Activated naive CD4-positive, alpha-beta T cell treated with anti-CD3 and anti-CD28 coated beads for 36 hours (primary cell): ENCODE results near the gene SLC5A6. TPM values are rescaled to one million over a fixed set of nuclear protein-coding genes. Genes with fewer than 3 reads are reported as not detected.

Experiments
- CTCF ChIA-PET: fragments of 350-600 bp; sonication (Branson Sonifier 250); formaldehyde crosslinking; loops from one replicate; lab custom pipeline; 2021; ENCODE audit warnings: antibody characterized with exemption; lab: Charles Lee
- DNase-seq: peaks from one replicate; pipeline ENCODE4 v3.0.0-alpha.2; 2020
- H3K27ac Mint-ChIP-seq: one replicate; pipeline ENCODE4 v1.8.0; 2021; ENCODE audit warnings: mild to moderate bottlenecking, mixed read lengths
- H3K27me3 Mint-ChIP-seq: one replicate; pipeline ENCODE4 v1.8.0; 2021; ENCODE audit warnings: low read depth, mixed read lengths
- H3K36me3 Mint-ChIP-seq: one replicate; pipeline ENCODE4 v1.8.0; 2021; ENCODE audit warnings: low read depth, mixed read lengths
- H3K4me1 Mint-ChIP-seq: one replicate; pipeline ENCODE4 v1.8.0; 2021; ENCODE audit warnings: low read depth, mixed read lengths
- H3K4me3 Mint-ChIP-seq: one replicate; pipeline ENCODE4 v1.8.0; 2021; ENCODE audit warnings: mild to moderate bottlenecking, moderate library complexity, mixed read lengths
- H3K9me3 Mint-ChIP-seq: one replicate; pipeline ENCODE4 v1.8.0; 2021; ENCODE audit warnings: mixed read lengths
- intact Hi-C: fragments of 100-400 bp; cut with micrococcal nuclease; formaldehyde crosslinking; loops from one replicate; pipeline ENCODE4 v1.15.1; 2023
- total RNA-seq, 2 experiments: library from RNA; stranded (reverse); gene quantifications; one replicate each; pipeline ENCODE4 v1.2.3, GENCODE V29; 2021

Gene SLC5A6
- 10 to 100 TPM; 22.6 to 24.8 TPM for total RNA-seq

DNA sequence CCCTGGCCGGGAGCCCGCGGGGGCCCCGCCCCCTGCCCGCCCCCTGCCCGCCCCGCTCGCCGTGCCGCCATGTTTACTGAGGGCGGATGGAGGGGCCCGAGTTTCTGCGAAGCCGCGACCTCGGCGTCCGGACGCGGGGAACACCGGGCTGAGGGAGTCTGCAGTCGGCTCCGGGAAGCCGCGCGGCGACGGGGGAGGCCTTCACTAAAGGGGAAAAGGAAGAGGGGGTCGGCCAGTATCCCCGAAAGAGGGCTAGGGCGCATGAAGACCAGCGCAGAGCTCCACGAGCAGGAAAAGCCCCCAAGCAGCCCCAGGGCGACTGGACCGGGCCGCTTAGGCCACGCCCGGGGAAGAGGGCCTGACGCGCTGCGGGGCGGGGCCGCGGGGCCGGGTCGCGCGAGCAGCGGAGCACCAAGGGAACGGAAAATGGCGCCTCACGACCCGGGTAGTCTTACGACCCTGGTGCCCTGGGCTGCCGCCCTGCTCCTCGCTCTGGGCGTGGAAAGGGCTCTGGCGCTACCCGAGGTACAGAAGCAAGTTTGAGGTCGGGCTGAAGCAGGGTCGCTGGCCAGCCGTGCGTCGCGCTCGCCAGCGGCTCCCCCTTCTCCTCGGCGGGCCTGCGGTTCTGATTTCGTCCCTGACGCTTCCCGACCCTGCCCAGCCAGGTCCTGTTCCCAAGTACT is at the start of gene SLC5A6, which contains the start of gene ATRAID:
Gene SLC5A6 (minus strand): TSS at position 326 of the 683 bp plus-strand sequence. CDS start 4,618 bp downstream, outside the sequence.
Gene ATRAID (plus strand): TSS at position 99 of the 683 bp plus-strand sequence. CDS start 328 bp downstream, at position 427.
- H3K27ac Mint-ChIP-seq, result peak within 1 kb of the TSS; percentile 99
- peak within 1 kb of the TSS; percentile 98 for H3K4me3 Mint-ChIP-seq
- no peaks in the 10 kb centered on the region for H3K9me3 Mint-ChIP-seq
- H3K27me3 Mint-ChIP-seq, result no peaks in the 10 kb centered on the region
- DNase-seq, result peak; percentile 88
- CTCF ChIA-PET, result interaction anchor here (1.2 to 1.3 kb wide), 3 partner anchors 20 to 250 kb away, joined by 3 to 5 read pairs (median 4); no protein-coding TSS in a partner anchor
- peaks cover 21% of the 10 kb centered on the region for H3K36me3 Mint-ChIP-seq
- H3K4me1 Mint-ChIP-seq, result peaks cover 30% of the 10 kb centered on the region
- intact Hi-C loops, result loop anchor here (1.0 to 10.0 kb wide), 11 partner anchors 78 to 1179 kb away; partner anchors contain the start of genes AGBL5, EIF2B4, GTF3C2 and KHK

DNA sequence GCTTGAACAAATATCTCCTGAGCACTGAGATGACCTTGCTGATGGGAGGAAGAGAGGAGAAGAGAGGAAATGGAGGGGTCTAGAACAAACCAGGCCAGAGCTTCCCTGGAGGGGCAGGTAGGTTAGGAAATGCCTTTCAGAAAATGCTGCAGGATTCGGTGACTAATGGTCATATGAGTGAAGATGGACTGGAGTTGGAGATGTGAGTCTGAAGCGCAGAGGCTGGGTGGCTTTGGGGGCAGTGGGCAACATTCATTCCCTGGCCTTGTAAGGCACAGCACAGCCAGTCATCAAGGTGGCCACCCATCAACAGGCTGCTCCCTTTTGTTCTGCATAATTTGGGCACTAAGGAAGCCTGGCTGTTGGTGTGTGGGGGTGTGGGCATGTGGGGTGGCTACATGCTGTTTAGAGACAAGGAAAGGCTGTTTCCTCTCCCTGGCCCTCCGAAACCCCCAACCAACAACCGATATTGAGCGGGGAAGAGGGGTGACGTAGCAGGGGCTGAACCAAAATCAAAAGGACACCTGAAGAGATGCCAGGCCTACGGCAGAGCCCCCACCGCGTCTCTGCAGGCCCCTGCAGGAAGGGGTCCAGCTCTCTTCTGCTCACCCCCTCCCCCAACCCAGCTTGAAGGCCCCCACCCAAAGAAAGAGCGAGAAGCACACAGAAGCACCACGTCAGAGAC is 49.3 kb upstream of the SLC5A6 start:
- Mint-ChIP-seq H3K9me3 (no peaks in the 10 kb centered on the region), H3K4me1 (peaks cover 26% of the 10 kb centered on the region), H3K27me3 (peaks cover 65% of the 10 kb centered on the region), H3K27ac (no peak overlapping the region), H3K4me3 (peak overlapping the region; percentile 41), H3K36me3 (no peaks in the 10 kb centered on the region)
- DNase-seq, result no peak
- intact Hi-C loops, result loop anchor here (5.0 kb wide), 2 partner anchors 41 to 164 kb away; no protein-coding TSS in a partner anchor
- CTCF ChIA-PET, result interaction anchor here (1.0 kb wide), 1 partner anchor 18 kb away, joined by 3 read pairs; no protein-coding TSS in a partner anchor

DNA sequence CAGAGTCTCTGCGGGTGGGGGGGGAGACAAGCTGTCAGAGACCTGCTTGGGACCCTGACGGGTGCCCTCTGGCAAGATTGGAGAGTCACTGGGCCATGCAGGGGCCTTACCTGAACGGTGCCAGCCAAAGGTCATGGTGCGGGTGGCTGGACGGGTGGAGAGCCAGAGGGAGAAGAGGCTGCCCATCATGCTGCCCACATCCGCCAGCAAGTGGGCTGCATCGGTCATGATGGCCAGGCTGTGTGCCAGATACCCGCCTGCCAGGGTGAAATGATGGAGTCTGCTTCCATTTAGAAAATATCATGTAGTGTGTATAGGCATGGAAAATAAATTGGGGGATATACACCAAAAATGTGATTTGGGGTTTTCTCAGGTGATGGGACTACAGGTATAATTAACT is 46.0 kb upstream of the SLC5A6 start:
- Mint-ChIP-seq H3K4me3 (no peak overlapping the region), H3K27me3 (peaks cover 53% of the 10 kb centered on the region), H3K4me1 (peaks cover 8% of the 10 kb centered on the region), H3K9me3 (no peaks in the 10 kb centered on the region), H3K36me3 (no peaks in the 10 kb centered on the region), H3K27ac (no peak overlapping the region)
- CTCF ChIA-PET, result interaction anchor here (1.5 kb wide), 1 partner anchor 22 kb away, joined by 4 read pairs; no protein-coding TSS in a partner anchor
- intact Hi-C loops, result no loop called here
- no peak for DNase-seq

DNA sequence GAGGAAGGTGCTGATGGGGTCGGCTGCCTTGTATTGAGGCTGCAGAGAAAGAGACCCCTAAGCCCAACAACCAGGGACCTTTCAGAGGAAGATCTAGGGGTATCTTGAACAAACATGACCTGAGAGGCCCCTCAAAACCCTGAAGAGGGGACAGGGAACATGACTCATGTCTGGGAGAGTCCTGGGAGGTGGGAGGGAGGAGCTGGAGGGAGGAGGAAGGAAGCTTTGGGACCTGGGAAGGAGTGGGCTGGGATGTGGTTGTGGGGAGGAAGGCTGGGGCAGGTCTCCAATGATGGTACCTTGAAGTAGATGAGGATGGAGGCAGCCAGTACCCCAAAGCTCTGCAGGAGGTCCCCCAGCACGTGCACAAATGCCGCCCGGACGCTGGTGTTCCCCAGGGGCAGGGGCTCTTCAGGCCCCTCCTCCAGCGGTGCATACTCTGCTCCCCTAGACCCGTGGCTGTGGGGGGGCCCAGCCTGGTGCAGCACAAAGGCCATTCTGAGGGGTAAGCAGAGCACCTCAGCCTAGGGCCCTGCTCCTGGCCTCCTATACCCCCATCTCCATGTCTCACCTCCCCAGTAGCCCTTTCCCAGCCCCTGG is 44.9 kb upstream of the SLC5A6 start:
- H3K9me3 Mint-ChIP-seq, result no peaks in the 10 kb centered on the region
- DNase-seq, result no peak
- H3K27ac Mint-ChIP-seq, result no peak overlapping the region
- CTCF ChIA-PET, result interaction anchor here (0.5 to 1.9 kb wide), 4 partner anchors 9 to 23 kb away, joined by 3 to 11 read pairs (median 4); no protein-coding TSS in a partner anchor
- peaks cover 52% of the 10 kb centered on the region for H3K27me3 Mint-ChIP-seq
- H3K4me1 Mint-ChIP-seq, result peaks cover 8% of the 10 kb centered on the region
- H3K4me3 Mint-ChIP-seq, result no peak overlapping the region
- intact Hi-C loops, result no loop called here
- no peaks in the 10 kb centered on the region for H3K36me3 Mint-ChIP-seq

DNA sequence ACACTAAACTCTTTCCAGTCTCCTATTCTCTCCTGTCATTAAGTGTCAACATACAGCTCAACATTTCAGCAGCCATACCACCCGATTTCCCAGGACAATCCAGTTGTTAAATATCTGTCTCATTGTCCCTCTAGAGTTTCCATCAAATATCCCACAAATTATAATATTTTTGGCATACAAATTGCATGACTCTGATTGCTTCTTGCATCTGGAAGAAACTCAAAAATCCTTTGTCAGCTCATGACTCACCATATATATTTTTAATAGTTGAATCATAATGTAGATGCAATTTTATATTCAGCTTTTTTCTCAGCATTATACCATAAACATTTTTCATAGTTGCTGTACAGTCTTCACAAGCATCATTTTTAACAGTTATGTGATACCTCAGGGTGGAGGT is 43.6 kb upstream of the SLC5A6 start:
- intact Hi-C loops, result no loop called here
- peaks cover 42% of the 10 kb centered on the region for H3K27me3 Mint-ChIP-seq
- CTCF ChIA-PET, result interaction anchor here (0.7 to 1.9 kb wide), 3 partner anchors 24 to 47 kb away, joined by 3 to 11 read pairs (median 3); partner anchors contain the start of gene TRIM54
- no peaks in the 10 kb centered on the region for H3K36me3 Mint-ChIP-seq
- H3K4me3 Mint-ChIP-seq, result no peak overlapping the region
- H3K9me3 Mint-ChIP-seq, result no peaks in the 10 kb centered on the region
- DNase-seq, result no peak
- no peaks in the 10 kb centered on the region for H3K4me1 Mint-ChIP-seq
- no peak overlapping the region for H3K27ac Mint-ChIP-seq

DNA sequence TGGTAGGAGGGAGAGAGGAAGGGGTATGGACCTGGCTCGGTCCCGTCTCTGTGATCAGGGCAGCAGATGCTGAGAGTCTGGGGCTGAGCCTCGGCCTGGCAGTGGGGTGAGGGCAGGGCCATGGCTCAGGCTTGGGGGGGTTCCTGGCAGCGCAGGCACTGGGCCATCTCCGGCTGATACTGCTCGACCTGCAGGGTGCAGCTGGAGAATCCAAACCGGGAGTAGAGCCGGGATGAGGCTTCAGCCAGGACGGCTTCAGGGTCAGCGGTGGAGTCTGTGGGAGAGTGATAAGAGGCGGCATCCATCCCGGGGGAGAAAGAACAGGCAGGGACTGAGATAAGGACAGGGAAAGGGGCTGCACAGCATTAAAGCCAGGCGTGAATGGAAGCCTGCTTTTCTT is 43.1 kb upstream of the SLC5A6 start:
- DNase-seq, result no peak
- Mint-ChIP-seq H3K27me3 (peaks cover 37% of the 10 kb centered on the region), H3K27ac (no peak overlapping the region), H3K9me3 (no peaks in the 10 kb centered on the region), H3K36me3 (no peaks in the 10 kb centered on the region), H3K4me3 (no peak overlapping the region), H3K4me1 (no peaks in the 10 kb centered on the region)
- intact Hi-C loops, result no loop called here
- CTCF ChIA-PET, result interaction anchor here (0.7 to 1.9 kb wide), 3 partner anchors 24 to 48 kb away, joined by 3 to 11 read pairs (median 3); partner anchors contain the start of gene TRIM54

DNA sequence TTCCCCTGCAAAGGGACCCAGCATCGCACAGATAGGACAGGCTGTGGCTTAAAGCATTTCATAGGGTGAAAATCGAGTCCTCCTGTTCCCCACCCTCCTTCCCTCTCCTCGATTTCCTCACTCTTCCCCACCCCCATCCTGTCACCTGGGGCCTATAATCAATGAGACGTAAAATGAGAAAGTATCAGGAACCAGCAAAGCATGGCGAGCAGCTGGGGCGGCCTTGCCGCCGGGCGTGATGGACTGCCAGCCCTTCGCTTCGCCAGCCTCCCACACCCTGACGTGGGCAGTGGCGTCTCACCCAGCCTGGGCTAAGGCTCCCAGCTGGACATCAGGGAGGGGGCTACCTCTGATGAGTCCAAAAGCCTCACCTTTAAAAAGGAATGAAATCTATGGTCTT is 39.7 kb upstream of the SLC5A6 start:
- no peaks in the 10 kb centered on the region for H3K36me3 Mint-ChIP-seq
- DNase-seq, result no peak
- H3K4me3 Mint-ChIP-seq, result no peak overlapping the region
- peaks cover 17% of the 10 kb centered on the region for H3K27me3 Mint-ChIP-seq
- H3K9me3 Mint-ChIP-seq, result no peaks in the 10 kb centered on the region
- no peaks in the 10 kb centered on the region for H3K4me1 Mint-ChIP-seq
- intact Hi-C loops, result loop anchor here (5.0 kb wide), 1 partner anchor 431 kb away; no protein-coding TSS in a partner anchor
- no peak overlapping the region for H3K27ac Mint-ChIP-seq
- CTCF ChIA-PET, result interaction anchor here (1.0 to 7.7 kb wide), 3 partner anchors 13 to 51 kb away, joined by 3 to 68 read pairs (median 29); partner anchors contain the start of gene TRIM54

DNA sequence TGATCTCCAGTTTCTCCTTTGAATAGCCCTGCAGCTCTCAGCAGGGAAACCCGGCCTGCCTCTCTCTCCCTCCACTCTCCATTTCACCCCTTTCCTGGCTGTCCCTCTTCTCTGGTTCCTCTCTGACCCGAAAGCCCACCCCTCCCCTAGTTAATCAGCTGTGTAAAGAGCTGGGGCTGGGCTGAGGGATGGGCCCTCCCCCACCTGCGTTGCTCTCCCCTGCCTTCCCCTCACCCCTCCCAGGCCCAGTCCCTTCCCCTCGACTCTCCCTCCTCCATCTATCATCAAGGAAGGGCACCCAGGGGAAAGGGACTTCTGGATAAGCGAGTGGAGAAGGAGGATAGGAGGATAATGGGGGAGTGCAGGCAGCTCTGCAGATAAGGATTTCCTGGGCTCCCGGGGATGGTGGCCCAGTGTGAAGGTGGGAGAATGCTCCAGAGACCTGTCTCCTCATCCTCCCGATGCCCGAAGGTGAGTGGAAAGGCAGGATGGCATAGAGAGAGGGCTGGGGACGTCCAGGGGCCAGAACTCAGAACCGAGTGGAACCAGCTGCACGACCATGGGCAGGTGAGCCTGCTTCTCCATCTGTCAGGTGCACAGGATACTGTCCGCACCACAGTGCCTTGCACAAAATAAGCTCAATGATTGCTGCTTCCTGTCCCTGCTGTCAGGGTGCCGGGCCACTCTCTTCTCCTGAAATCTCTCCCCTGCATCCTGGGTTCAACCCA is 38.7 kb upstream of the SLC5A6 start:
- Mint-ChIP-seq H3K9me3 (no peaks in the 10 kb centered on the region), H3K27me3 (peaks cover 9% of the 10 kb centered on the region), H3K4me1 (no peaks in the 10 kb centered on the region), H3K4me3 (no peak overlapping the region), H3K36me3 (no peaks in the 10 kb centered on the region), H3K27ac (no peak overlapping the region)
- no peak for DNase-seq
- CTCF ChIA-PET, result interaction anchor here (0.7 to 7.7 kb wide), 5 partner anchors 14 to 93 kb away, joined by 3 to 68 read pairs (median 3); partner anchors contain the start of gene TRIM54
- intact Hi-C loops, result loop anchor here (1.0 to 5.0 kb wide), 4 partner anchors 29 to 431 kb away; no protein-coding TSS in a partner anchor

DNA sequence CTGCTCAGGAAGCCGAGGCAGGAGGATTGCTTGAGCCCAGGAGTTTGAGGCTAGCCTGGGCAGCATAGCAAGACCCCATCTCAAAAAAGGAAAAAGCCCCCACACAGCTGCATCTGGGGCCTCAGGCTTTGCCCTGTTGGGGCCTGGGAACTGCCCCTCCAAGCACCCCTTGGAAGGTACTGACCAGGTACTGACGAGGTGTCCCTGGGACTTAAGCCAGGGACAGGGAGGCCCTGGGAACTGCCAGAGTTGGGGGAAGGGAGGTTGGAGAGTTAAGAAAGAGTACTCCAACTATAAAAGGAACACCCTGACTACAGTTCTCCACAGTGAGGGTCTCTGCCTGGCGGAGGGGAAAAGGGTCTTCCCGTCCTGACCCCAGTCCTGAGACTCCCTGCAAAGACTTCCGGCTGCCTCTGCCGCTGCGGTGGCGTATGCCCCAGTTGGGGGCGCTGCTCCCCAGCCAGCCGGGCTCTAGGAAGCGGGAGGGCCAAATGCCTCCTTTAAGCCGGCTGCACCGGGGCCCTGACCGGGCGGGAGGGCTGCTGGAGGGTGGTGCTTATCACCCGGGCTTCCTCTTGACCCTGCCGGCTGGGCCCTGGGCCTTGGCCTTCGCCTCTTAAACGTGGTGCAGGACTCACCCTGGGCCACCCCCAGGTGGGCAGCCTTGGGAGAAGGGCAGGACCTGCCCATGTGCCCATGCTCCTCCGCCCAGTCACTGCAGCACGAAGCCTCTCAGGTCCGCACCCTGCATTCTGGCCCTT is 38.0 kb upstream of the SLC5A6 start:
- no peaks in the 10 kb centered on the region for H3K36me3 Mint-ChIP-seq
- CTCF ChIA-PET, result interaction anchor here (0.6 to 7.7 kb wide), 8 partner anchors 14 to 97 kb away, joined by 3 to 68 read pairs (median 4); partner anchors contain the start of gene TRIM54
- H3K9me3 Mint-ChIP-seq, result no peaks in the 10 kb centered on the region
- H3K27ac Mint-ChIP-seq, result no peak overlapping the region
- peaks cover 4% of the 10 kb centered on the region for H3K27me3 Mint-ChIP-seq
- peak; percentile 76 for DNase-seq
- H3K4me1 Mint-ChIP-seq, result no peaks in the 10 kb centered on the region
- H3K4me3 Mint-ChIP-seq, result no peak overlapping the region
- intact Hi-C loops, result loop anchor here (1.0 to 5.0 kb wide), 4 partner anchors 30 to 432 kb away; no protein-coding TSS in a partner anchor

DNA sequence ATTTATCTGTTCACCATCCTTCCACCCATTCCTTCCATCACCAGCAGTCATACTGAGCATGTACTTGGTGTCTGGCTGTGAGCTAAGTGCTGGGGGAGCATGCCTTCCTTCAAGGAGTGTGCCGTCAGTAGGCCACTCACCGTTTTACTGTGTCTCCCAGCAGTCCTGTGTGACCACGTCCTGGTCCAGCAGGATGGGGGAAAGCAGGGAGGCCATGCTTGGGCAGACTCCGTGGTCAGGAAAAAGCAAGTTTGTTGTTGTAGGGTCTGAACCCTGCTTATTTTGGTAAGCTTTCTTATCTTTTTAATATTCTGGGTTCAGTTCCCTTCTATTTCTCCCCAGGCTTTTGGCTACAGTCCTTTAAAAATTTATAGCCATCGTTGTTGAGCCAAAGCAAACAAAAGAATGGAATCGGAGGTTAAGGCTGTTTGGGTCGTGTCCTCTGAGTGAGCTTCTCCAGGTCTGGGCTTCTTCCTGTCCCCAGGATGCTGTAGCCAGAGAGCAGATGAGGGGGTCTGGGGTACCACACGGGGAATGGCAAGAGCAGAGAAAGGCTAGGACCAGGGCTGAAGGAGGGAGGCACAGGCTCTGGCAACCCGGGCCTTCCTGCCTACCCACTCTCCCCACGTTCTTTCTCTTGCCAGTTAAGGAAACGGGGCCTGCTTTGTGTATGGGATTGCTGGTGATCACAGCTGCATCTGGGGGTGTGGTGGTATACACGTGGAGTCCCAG is 37.3 kb upstream of the SLC5A6 start:
- Mint-ChIP-seq H3K4me1 (no peaks in the 10 kb centered on the region), H3K4me3 (no peak overlapping the region), H3K9me3 (no peaks in the 10 kb centered on the region), H3K27ac (no peak overlapping the region), H3K36me3 (peaks cover 1% of the 10 kb centered on the region), H3K27me3 (peaks cover 4% of the 10 kb centered on the region)
- CTCF ChIA-PET, result interaction anchor here (0.6 to 7.7 kb wide), 8 partner anchors 14 to 472 kb away, joined by 3 to 68 read pairs (median 4); partner anchors contain the start of genes MPV17 and TRIM54
- intact Hi-C loops, result no loop called here
- DNase-seq, result no peak
